HG02623 (cell line): ENCODE measurements around the gene ZNF319.
"Not testable (repeated sequence)": the region's sequence is repeated elsewhere in the genome, so short reads cannot be mapped to it uniquely, and the experiment has no call there.

Experiments
- ATAC-seq: cut with Tn5 transposase; IDR thresholded peaks from one replicate; pipeline ENCODE4 v1.9.1; 2021; ENCODE audit warnings: moderate library complexity; ENCODE audit not compliant: unreplicated experiment

The ZNF319 gene

DNA sequence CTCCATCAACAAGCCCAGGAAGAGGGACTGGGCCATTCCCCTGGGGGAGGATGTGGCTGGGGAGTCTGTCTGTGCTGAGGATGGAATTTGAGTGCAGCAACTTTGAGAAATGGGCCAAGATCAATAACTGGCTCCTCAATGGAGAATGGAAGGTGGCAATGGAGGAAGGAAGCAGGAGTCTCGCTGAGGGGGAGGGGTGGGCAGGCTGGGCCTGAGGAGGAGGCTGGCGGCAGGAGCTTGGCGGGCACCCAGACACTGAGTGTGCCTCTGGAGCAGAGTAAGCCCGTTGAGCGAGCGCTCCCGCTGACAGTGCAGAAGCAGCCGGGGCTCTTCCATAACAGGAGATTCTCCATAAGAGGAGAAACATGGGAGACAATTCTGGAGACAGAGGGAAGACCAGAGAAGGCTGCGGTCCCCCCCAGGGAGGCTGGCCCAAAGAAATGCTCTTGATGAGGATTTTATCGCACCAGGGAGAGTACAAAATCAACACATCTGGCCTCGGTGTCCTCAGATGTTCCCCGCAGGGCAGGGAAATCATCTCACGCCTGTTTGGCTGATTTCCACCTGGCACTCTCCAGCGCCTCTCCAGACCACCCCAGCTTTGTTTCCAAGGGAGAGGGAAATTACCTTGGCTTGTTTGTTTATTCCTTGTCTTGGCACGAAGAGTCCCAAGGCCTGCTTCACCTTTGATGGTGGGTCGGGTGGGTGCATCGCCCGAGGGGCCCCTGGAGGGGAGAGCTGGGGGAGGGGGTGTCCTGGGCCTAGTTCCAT is 22.3 kb upstream of the ZNF319 start:
- no peak for ATAC-seq

DNA sequence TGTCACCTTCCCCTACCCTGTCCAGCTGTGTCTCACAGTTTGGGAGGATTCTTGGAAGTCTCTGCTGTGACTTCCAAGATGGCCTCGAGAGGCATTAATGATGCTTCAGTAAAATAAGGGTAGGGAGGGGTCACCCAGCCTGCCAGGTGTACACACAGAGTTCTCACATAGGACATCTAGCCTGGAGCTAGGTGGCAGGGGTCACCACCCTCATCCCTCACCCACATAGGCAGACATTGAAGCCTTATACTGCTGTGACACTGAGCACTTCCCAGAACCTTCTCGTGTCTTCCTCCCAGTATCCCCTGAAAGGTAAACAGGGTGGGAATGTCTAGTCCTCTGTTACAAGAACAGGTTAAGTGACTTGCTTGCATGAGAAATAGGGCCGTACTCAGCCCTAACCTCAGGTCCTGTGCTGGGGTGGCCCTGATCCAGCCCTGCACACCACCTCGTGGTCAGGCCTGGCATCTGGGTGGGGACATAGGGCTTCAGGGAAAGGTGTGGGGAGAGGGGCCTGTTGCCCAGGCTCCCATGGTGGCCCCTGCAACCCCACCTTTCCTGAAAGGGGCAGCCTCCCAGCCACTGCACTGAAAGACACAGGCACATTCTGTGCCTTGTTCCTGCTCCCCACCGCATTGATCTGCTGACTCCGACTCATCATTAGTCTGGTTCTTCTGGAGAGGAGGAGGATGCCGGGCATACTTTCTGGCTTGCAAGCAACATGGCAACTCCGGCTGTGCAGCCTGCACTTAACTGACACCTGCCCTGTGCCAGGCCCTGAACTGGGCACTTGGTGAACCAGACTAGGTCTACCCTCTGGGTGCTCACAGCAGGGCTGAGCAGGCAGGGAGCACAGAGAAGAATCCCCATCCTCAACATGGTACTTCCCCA is 21.4 kb upstream of the ZNF319 start:
- no peak for ATAC-seq

GRCh38 chr16:58020628-58021521 is 20.4 kb upstream of the ZNF319 start:
- no peak for ATAC-seq

- no peak for ATAC-seq
Observed at GRCh38 chr16:58019866-58020538, 19.5 kb upstream of the ZNF319 start.

DNA sequence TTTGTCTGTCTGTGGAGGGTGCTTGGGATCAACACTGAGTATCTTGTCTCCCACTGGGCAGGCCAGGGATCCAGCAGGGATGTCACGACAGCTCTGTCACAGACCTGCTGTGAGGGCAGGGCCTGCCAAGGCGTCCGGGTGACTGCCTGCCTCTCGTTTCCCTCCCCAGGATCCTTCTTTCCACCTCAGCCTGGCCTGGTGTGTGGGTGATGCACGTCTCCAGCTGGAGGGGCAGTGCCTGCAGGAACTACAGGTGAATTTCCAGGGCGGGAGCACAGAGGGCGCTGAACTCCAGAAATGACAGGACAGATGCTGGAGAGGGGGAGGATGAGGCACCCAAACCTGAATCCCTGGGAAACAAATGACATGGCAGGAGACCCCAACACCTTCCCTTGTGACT is 18.3 kb upstream of the ZNF319 start:
- ATAC-seq, result no peak

- ATAC-seq, result no peak
Observed at GRCh38 chr16:58016840-58017446, 16.5 kb upstream of the ZNF319 start.

GRCh38 chr16:58013201-58013956 is 12.9 kb upstream of the ZNF319 start:
- no peak for ATAC-seq

- ATAC-seq, result no peak
Observed at GRCh38 chr16:58012481-58012880, 12.0 kb upstream of the ZNF319 start.

DNA sequence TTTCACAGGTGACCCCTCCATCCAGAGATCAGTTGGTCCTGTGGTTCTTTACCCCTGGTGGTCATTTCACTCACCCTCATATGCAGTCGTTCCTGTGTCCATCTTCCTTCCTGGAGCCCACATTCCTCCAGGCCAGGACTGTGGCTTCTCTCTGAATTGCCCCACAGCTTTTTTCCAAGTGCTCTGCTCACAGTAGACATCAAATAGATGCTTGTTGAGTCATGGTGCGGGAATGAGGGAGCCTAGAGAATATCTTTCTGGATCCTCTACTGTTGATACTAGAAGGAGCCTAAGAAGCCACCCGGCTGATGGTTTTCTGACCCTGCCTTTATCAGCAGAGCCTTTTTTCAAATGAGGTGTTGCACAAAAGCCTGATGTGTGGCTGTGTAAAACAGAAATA is 11.2 kb upstream of the ZNF319 start:
- no peak for ATAC-seq

GRCh38 chr16:58010886-58011285 is 10.4 kb upstream of the ZNF319 start:
- no peak for ATAC-seq

DNA sequence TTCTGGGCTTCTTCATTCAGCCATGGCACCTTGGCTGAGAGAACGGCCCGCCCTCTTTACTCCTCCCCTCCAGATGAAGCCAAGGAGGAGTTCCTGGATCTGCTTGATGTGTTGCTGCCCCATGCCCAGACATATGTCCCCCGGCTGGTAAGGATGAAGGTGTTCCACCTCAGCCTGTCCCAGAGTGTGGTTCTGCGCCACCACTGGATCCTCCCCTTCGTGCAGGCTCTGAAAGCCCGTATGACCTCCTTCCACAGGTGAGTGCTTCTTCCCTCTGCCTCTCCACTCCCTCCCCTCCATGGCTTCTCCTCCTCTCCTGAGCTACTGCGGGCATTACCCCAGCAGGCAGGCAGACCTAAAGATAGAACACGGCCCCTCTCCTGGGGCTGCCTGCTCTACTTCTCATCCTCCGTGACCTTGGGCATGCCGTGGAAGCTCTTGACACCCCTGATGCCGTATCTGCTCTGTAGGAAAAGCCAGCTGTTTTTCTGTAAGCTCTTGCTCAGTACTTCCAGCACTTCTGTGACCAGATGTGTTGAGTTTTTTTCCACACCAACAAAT is 9.5 kb upstream of the ZNF319 start:
- ATAC-seq, result no peak

DNA sequence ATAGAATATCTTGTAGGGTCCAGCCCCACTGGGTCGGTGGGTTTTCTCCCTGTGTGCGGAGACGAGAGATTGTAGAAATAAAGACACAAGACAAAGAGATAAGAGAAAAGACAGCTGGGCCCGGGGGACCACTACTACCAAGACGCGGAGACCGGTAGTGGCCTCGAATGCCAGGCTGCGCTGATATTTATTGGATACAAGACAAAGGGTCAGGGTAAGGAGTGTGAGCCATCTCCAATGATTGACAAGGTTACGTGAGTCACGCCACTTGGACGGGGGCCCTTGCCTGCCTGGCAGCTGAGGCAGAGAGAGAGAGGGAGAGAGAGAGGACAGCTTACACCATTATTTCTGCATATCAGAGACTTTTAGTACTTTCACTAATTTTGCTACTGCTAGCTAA is 4.3 kb upstream of the ZNF319 start:
- ATAC-seq, result not testable (repeated sequence)

DNA sequence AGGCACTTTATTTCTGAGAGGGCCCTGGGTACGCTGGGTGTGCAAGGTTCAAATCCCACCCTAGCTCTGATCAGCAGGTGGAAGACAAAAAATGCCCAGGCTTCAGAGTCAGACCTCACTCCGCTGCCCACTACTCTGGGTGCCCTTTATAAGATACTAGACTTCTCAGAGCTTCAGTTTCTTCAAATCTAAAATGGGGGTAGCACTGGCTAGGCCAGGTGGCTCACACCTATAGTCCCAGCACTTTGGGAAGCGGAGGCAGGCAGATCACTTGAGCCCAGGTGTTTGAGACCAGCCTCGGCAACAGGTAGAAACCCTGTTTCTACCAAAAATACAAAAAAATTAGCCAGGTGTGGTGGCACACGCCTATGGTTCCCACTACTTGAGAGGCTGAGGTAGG is 2.5 kb upstream of the ZNF319 start:
- ATAC-seq, result no peak

DNA sequence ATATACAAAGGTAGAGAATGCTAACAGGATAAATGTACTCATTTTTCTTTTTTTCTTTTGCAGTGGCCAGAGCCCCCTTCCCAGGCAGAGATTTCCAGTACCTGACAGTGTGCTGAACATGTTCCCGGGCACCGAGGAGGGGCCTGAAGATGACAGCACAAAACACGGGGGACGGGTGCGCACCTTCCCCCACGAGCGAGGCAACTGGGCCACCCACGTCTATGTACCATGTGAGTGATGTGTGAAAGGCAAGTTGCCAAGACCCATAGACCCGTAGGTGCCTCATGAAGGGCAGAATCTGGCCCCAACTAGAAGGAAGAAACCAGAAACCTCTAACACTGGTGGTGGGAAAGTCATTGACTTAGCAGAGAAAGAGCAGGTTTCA is 1.9 kb upstream of the ZNF319 start:
- no peak for ATAC-seq

GRCh38 chr16:58001781-58002415 is 1.4 kb upstream of the ZNF319 start:
- no peak for ATAC-seq

DNA sequence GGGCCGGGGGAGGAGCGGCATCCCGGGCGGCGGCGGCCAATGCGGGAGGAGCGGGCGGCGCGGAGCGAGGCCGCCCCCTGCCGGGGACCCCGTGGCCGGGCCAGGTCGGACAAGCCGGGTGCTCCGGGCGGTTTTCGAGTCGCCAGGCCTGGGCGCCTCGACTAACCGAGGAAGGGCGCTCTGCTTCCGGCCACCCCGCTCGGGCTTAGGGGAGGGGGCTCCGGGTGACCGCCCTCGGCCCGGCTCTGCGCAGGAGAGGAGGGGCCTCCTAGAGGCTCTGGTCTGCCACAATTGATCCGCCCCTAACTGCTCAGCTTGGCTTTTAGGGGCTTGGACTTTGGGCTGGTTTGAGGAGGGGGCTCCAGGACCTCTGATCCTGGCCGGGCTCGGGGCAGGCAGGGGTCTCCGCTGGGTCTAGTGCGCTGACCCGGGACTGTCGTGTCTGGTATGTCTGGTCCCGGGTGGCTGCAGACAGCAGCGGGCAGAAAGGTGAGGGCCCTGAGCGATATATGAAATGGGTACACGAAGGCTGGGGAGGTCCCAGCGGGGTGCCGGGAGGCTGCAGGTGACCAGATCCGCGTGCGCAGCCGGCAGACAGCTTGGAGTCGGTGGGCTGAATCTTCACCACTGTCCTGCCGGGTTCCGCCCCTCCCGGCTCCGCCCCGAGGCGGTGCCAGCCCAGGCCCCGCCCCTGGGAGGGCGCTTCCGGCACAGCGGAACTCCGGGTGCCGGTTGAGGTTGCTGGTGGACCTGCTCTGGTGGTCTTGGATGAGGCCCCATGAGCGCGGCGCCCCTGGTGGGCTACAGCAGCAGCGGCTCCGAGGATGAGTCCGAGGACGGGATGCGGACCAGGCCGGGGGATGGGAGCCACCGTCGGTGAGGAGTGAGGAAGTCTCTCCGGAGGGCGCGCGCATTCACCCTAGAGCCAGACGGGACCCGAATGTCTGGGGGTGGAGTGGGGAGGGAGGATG is 519 bp upstream of the ZNF319 start, which contains the start of gene USB1:
Gene USB1 (plus strand): TSS at position 702 of the 971 bp plus-strand sequence. CDS start 77 bp downstream, at position 779.
- ATAC-seq, result peak; percentile 78

GRCh38 chr16:57999366-57999970 is 1.0 kb downstream of the ZNF319 start:
- ATAC-seq, result no peak
